ENCODE data around the gene GAL.

- TF ChIP-seq CTCF (IDR thresholded peaks at IDR 0.05) (no peak), POLR2A (IDR thresholded peaks at IDR 0.05) (no peak)
These were observed 20.8 kb upstream of the GAL start for GRCh38 chr11:68663482-68664010.

All from heart left ventricle (tissue), 13 donors.